ENCODE data around the gene SARM1. TPM values are rescaled to one million over a fixed set of nuclear protein-coding genes. Genes with fewer than 3 reads are reported as not detected.

Gene SARM1
- total and polyA plus RNA-seq, 2 donors (not counting 3 experiments of a cell fraction or from before 2014, with no cell fraction given) = 5.6 to 7.0 TPM

DNA sequence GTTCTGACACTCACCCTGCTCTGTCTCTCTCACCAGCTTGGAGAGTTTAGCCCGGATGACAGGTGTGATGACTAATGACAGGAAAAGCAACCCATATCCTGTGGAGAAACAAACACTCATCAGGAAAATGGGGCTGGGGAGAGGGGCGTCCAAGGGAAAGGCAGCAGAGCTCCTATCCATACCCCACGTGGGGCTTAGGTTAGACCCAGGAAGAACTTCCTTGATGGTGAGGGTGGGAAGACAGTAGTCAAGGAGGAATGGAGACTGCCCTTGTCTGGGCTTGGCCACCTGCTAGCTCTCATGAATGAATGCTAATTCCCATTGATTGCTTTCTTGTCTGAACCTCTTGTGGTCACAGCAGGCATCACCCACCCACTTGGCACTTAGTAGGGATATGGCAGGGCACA, 30.7 kb downstream of the SARM1 start:
- FAIRE-seq (no peak), DNase-seq (ENCODE audit: low read depth, low spot score) (no peak)
- Histone ChIP-seq H3K4me1 (ENCODE audit: control insufficient read depth, extremely low read depth, insufficient read depth, low read length) (peaks cover 9% of the 10 kb centered on the region), H3K36me3 (ENCODE audit: control insufficient read depth in 2 of 2, extremely low read depth in 1 of 2, insufficient read depth in 2 of 2, low read length in 2 of 2) (no peaks in the 10 kb centered on the region), H3K4me3 (replicated peaks in 1 of 3; ENCODE audit: insufficient read depth in 1 of 3, low read depth in 1 of 3, low read length in 3 of 3) (no peak overlapping the region), H3K9me3 (replicated peaks; ENCODE audit: control insufficient read depth, insufficient read depth, low read length) (no peaks in the 10 kb centered on the region), H2AFZ (ENCODE audit: low read depth, low read length) (no peak overlapping the region), H3K4me2 (ENCODE audit: insufficient read depth, low read length) (no peak overlapping the region), H3K27ac (ENCODE audit: insufficient read depth, low read depth, low read length) (no peak overlapping the region), H3K79me2 (ENCODE audit: control insufficient read depth, insufficient read depth, low read length) (no peaks in the 10 kb centered on the region), H3K27me3 (ENCODE audit: control insufficient read depth in 2 of 2, insufficient read depth in 2 of 2, low read length in 2 of 2) (peaks cover 0 to 2% of the 10 kb centered on the region in 2 experiments), H4K20me1 (replicated peaks; ENCODE audit: control insufficient read depth, extremely low read depth, insufficient read depth, low read length) (no peaks in the 10 kb centered on the region), H3K9ac (replicated peaks; ENCODE audit: extremely low read depth, insufficient read depth, low read length) (no peak overlapping the region), H3K9me1 (replicated peaks; ENCODE audit: control insufficient read depth, extremely low read depth, insufficient read depth, low read length) (no peaks in the 10 kb centered on the region)
- intact Hi-C loops (cut with micrococcal nuclease) = no loop called here
- BruUV-seq (replicated peaks) = no TSS peak
- CTCF ChIA-PET = interaction anchor here (2.8 kb wide), 1 partner anchor 14 kb away, joined by 15 read pairs; no protein-coding TSS in a partner anchor
- POLR2A ChIA-PET = no interaction called here
- dilution Hi-C loops (cut with MboI; ENCODE audit: extremely low pct_ligation_motif_present, low sequenced_read_pairs) = no loop called here
- TF ChIP-seq MAX (IDR thresholded peaks at IDR 0.05; ENCODE audit: insufficient read depth, insufficient read length) (no peak), JUN (IDR thresholded peaks at IDR 0.05; ENCODE audit: borderline replicate concordance, insufficient read depth, insufficient read length, low read depth) (no peak), GATA2 (IDR thresholded peaks at IDR 0.05; ENCODE audit: insufficient read depth, insufficient read length, low read depth, low read length) (no peak), FOS (IDR thresholded peaks at IDR 0.05; ENCODE audit: borderline replicate concordance, insufficient read depth, low read length) (no peak), EZH2 (IDR thresholded peaks at IDR 0.05; ENCODE audit: borderline replicate concordance, low read depth, low read length, severe bottlenecking) (no peak)

DNA sequence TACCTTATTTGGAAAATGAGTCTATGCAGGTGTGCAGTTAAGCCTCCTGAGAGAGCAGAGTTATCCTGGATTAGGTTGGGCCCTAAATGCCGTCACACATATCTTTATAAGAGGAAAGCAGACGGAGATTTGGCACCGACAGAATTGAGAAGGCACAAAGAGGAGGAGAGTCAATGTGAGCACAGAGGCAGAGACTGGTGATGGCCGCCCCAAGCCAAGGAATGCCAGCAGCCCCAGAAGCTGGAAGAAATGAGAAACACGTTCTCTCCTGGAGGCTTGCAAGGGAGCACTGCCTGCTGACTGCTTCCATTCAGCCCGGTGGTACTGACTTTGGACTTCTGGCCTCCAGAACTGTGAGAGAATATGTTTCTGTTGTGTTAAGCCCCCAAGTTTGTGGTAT, 31.4 kb downstream of the SARM1 start:
- no peak for TF ChIP-seq MYC (IDR thresholded peaks at IDR 0.05; ENCODE audit: low read depth, low read length)
- TF ChIP-seq EZH2 (IDR thresholded peaks at IDR 0.05; ENCODE audit: borderline replicate concordance, low read depth, low read length, severe bottlenecking) = no peak
- no peak for TF ChIP-seq JUN (IDR thresholded peaks at IDR 0.05; ENCODE audit: borderline replicate concordance, insufficient read depth, insufficient read length, low read depth)
- TF ChIP-seq MAX (IDR thresholded peaks at IDR 0.05; ENCODE audit: insufficient read depth, insufficient read length) = no peak
- TF ChIP-seq CTCF (IDR thresholded peaks at IDR 0.05; ENCODE audit: extremely low read depth in 1 of 2, insufficient read depth in 1 of 2, low read depth in 1 of 2, low read length in 2 of 2) = no peak
- TF ChIP-seq GATA2 (IDR thresholded peaks at IDR 0.05; ENCODE audit: insufficient read depth, insufficient read length, low read depth, low read length) = no peak
- TF ChIP-seq POLR2AphosphoS5 (IDR thresholded peaks at IDR 0.05; ENCODE audit: insufficient read depth, low read depth, low read length) = no peak
- no peak for TF ChIP-seq FOS (IDR thresholded peaks at IDR 0.05; ENCODE audit: borderline replicate concordance, insufficient read depth, low read length)
- no peak for TF ChIP-seq POLR2A (IDR thresholded peaks at IDR 0.05; ENCODE audit: low read depth, low read length)
- no peak overlapping the region for H3K27ac ChIP-seq (ENCODE audit: insufficient read depth, low read depth, low read length)
- no peak overlapping the region for H3K4me2 ChIP-seq (ENCODE audit: insufficient read depth, low read length)
- H3K4me1 ChIP-seq (ENCODE audit: control insufficient read depth, extremely low read depth, insufficient read depth, low read length) = peaks cover 9% of the 10 kb centered on the region
- intact Hi-C loops (cut with micrococcal nuclease) (no loop called here), dilution Hi-C loops (cut with MboI; ENCODE audit: extremely low pct_ligation_motif_present, low sequenced_read_pairs) (no loop called here)
- no peak overlapping the region for H3K9ac ChIP-seq (replicated peaks; ENCODE audit: extremely low read depth, insufficient read depth, low read length)
- no peaks in the 10 kb centered on the region for H3K36me3 ChIP-seq (ENCODE audit: control insufficient read depth in 2 of 2, extremely low read depth in 1 of 2, insufficient read depth in 2 of 2, low read length in 2 of 2)
- peaks cover 0 to 2% of the 10 kb centered on the region in 2 experiments for H3K27me3 ChIP-seq (ENCODE audit: control insufficient read depth in 2 of 2, insufficient read depth in 2 of 2, low read length in 2 of 2)
- H4K20me1 ChIP-seq (replicated peaks; ENCODE audit: control insufficient read depth, extremely low read depth, insufficient read depth, low read length) = no peaks in the 10 kb centered on the region
- ChIA-PET CTCF (no interaction called here), POLR2A (no interaction called here)
- FAIRE-seq (no peak), DNase-seq (ENCODE audit: low read depth, low spot score) (no peak)
- no peak overlapping the region for H2AFZ ChIP-seq (ENCODE audit: low read depth, low read length)
- H3K9me3 ChIP-seq (replicated peaks; ENCODE audit: control insufficient read depth, insufficient read depth, low read length) = no peaks in the 10 kb centered on the region
- H3K9me1 ChIP-seq (replicated peaks; ENCODE audit: control insufficient read depth, extremely low read depth, insufficient read depth, low read length) = no peaks in the 10 kb centered on the region
- H3K4me3 ChIP-seq (replicated peaks in 1 of 3; ENCODE audit: insufficient read depth in 1 of 3, low read depth in 1 of 3, low read length in 3 of 3) = no peak overlapping the region
- no peaks in the 10 kb centered on the region for H3K79me2 ChIP-seq (ENCODE audit: control insufficient read depth, insufficient read depth, low read length)
- no TSS peak for BruUV-seq (replicated peaks)
